ENCODE results near the gene ARMC3. TPM values are rescaled to one million over a fixed set of nuclear protein-coding genes. Genes with fewer than 3 reads are reported as not detected.

ARMC3 gene
- not detected for total RNA-seq (2021; fragmentation: NEBNext Ultra II Directional; extraction: Animal tissue kit (Norgen Biotek cat#: 25700))
- long read RNA-seq: 0 reads

- H3K27me3 Mint-ChIP-seq (ENCODE audit: insufficient read depth): peaks cover 3% of the 10 kb centered on the region
- no peak for TF ChIP-seq CTCF (IDR thresholded peaks at IDR 0.05)
- H3K9me3 Mint-ChIP-seq: no peaks in the 10 kb centered on the region
- H3K27ac Mint-ChIP-seq: no peak within 1 kb of the TSS
- no peaks in the 10 kb centered on the region for H3K4me1 Mint-ChIP-seq (ENCODE audit: low read depth)
- no peaks in the 10 kb centered on the region for H3K36me3 Mint-ChIP-seq (ENCODE audit: low read depth)
- no peak for DNase-seq
- no peak within 1 kb of the TSS for H3K4me3 Mint-ChIP-seq
Observed at GRCh38 chr10:22927661-22928403, at the start of gene ARMC3. ARMC3 (plus strand) TSS chr10:22928053; CDS start chr10:22931997, 3,944 bp downstream.

GRCh38 chr10:22891797-22892196 lies 36.1 kb upstream of the ARMC3 start:
- Mint-ChIP-seq H3K36me3 (ENCODE audit: low read depth) (no peaks in the 10 kb centered on the region), H3K4me1 (ENCODE audit: low read depth) (no peaks in the 10 kb centered on the region), H3K9me3 (peaks cover 25% of the 10 kb centered on the region), H3K4me3 (no peak overlapping the region), H3K27me3 (ENCODE audit: insufficient read depth) (peaks cover 9% of the 10 kb centered on the region; the same call in 1 of the 2 replicates), H3K27ac (no peak overlapping the region)
- no peak for TF ChIP-seq CTCF (IDR thresholded peaks at IDR 0.05)
- DNase-seq: no peak

GRCh38 chr10:22893781-22894180 lies 34.1 kb upstream of the ARMC3 start:
- H3K9me3 Mint-ChIP-seq: peaks cover 8% of the 10 kb centered on the region; the same call in 1 of the 2 replicates
- no peak for TF ChIP-seq CTCF (IDR thresholded peaks at IDR 0.05)
- DNase-seq: no peak
- no peaks in the 10 kb centered on the region for H3K36me3 Mint-ChIP-seq (ENCODE audit: low read depth)
- H3K27ac Mint-ChIP-seq: no peak overlapping the region
- no peak overlapping the region for H3K4me3 Mint-ChIP-seq
- H3K27me3 Mint-ChIP-seq (ENCODE audit: insufficient read depth): peaks cover 11% of the 10 kb centered on the region; the same call in 1 of the 2 replicates
- no peaks in the 10 kb centered on the region; the same call in 1 of the 2 replicates for H3K4me1 Mint-ChIP-seq (ENCODE audit: low read depth)

GRCh38 chr10:22894714-22895113 lies 33.1 kb upstream of the ARMC3 start:
- no peak for DNase-seq
- no peaks in the 10 kb centered on the region; the same call in 1 of the 2 replicates for H3K4me1 Mint-ChIP-seq (ENCODE audit: low read depth)
- H3K9me3 Mint-ChIP-seq: peaks cover 7% of the 10 kb centered on the region; the same call in 1 of the 2 replicates
- H3K4me3 Mint-ChIP-seq: no peak overlapping the region
- peaks cover 11% of the 10 kb centered on the region; the same call in 1 of the 2 replicates for H3K27me3 Mint-ChIP-seq (ENCODE audit: insufficient read depth)
- no peak overlapping the region for H3K27ac Mint-ChIP-seq
- H3K36me3 Mint-ChIP-seq (ENCODE audit: low read depth): no peaks in the 10 kb centered on the region
- TF ChIP-seq CTCF (IDR thresholded peaks at IDR 0.05): no peak

- Mint-ChIP-seq H3K36me3 (ENCODE audit: low read depth) (no peaks in the 10 kb centered on the region), H3K4me1 (ENCODE audit: low read depth) (no peaks in the 10 kb centered on the region; the same call in 1 of the 2 replicates), H3K9me3 (peaks cover 7% of the 10 kb centered on the region; the same call in 1 of the 2 replicates), H3K27ac (no peak overlapping the region), H3K4me3 (no peak overlapping the region), H3K27me3 (ENCODE audit: insufficient read depth) (peaks cover 11% of the 10 kb centered on the region)
- DNase-seq: no peak
- no peak for TF ChIP-seq CTCF (IDR thresholded peaks at IDR 0.05)
Observed at GRCh38 chr10:22895252-22895651, 32.6 kb upstream of the ARMC3 start.
